ENCODE results near the gene TTLL10. TPM values are rescaled to one million over a fixed set of nuclear protein-coding genes. Genes with fewer than 3 reads are reported as not detected.
"Not testable (repeated sequence)": the region's sequence is repeated elsewhere in the genome, so short reads cannot be mapped to it uniquely, and the experiment has no call there.

TTLL10 gene
- total RNA-seq, 4 donors from 2014 or later: not detected

DNA sequence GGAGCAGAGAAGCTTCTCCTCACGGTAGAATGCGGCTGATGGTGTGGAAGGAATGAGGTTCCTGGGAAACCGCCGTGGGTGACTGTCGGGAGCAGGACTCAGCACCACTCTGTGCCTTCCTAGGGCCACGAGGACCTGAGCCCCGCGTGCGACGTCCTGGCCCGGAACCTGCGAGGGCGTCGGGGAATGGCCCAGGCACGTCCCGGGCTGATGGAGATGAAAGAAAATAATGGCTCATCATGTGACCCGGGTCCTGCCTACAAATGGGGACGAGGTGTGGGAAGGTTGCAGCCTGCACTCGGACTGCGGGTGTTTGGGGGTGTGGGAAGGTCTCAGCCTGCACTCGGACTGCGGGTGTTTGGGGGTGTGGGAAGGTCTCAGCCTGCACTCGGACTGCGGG is 25.1 kb upstream of the TTLL10 start:
- no peak for TF ChIP-seq CTCF (IDR thresholded peaks at IDR 0.05)
- no peak for TF ChIP-seq EP300 (IDR thresholded peaks at IDR 0.05)
- no peak for TF ChIP-seq POLR2A (IDR thresholded peaks at IDR 0.05)
- H3K27me3 ChIP-seq: peaks cover 0 to 23% of the 10 kb centered on the region in 2 donors
- no peaks in the 10 kb centered on the region for H3K36me3 ChIP-seq
- peaks cover 0 to 7% (median 0%) of the 10 kb centered on the region in 4 donors for H3K9me3 ChIP-seq
- H3K4me3 ChIP-seq: no peak overlapping the region
- H3K27ac ChIP-seq: no peak overlapping the region
- WGBS, 2 donors: 70 to 75% methylated on average over 24 of the region's 24 CpGs
- no peak for DNase-seq (ENCODE audit: low spot score in 2 of 2)
- peaks cover 0 to 10% (median 0%) of the 10 kb centered on the region in 4 donors for H3K4me1 ChIP-seq

- no peak overlapping the region for H3K27ac ChIP-seq
- DNase-seq (ENCODE audit: low spot score in 2 of 2): no peak
- no peak for TF ChIP-seq EP300 (IDR thresholded peaks at IDR 0.05)
- no peak for TF ChIP-seq POLR2A (IDR thresholded peaks at IDR 0.05)
- TF ChIP-seq CTCF (IDR thresholded peaks at IDR 0.05): no peak
- peaks cover 0 to 7% (median 0%) of the 10 kb centered on the region in 4 donors for H3K9me3 ChIP-seq
- H3K36me3 ChIP-seq: no peaks in the 10 kb centered on the region
- peaks cover 0 to 21% of the 10 kb centered on the region in 2 donors for H3K27me3 ChIP-seq
- H3K4me1 ChIP-seq: peaks cover 0 to 4% (median 0%) of the 10 kb centered on the region in 4 donors
- WGBS, 2 donors: 78 to 79% methylated on average over 15 of the region's 15 CpGs
- H3K4me3 ChIP-seq: no peak overlapping the region
Measured at GRCh38 chr1:1149416-1149815, 24.3 kb upstream of the TTLL10 start.

DNA sequence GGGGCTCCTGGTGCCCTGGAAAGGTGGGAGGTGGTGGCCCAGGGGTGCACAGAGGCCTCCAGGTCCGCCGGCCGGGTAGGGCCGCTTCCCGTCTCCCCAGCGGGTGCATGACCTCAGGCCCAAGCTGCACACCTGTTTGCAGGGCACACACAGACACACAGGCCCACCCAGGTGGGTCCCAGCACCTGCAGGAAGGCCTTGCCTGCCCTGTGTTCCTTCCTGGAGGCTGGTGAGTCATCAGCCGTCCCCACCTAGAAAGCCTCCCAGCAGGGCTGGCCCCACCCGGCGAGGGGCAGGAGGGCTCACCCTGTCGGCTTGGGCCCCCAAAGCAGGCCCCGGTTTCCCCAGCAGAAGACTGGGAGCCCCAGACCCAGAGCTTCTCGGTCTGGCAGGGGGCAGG is 23.6 kb upstream of the TTLL10 start:
- no peaks in the 10 kb centered on the region for H3K36me3 ChIP-seq
- H3K27me3 ChIP-seq: peaks cover 0 to 14% of the 10 kb centered on the region in 2 donors
- WGBS, 2 donors: no CpG with 5 or more reads among the region's 12 CpGs
- H3K27ac ChIP-seq: no peak overlapping the region
- DNase-seq (ENCODE audit: low spot score in 2 of 2): no peak
- no peak overlapping the region for H3K4me3 ChIP-seq
- H3K9me3 ChIP-seq: peaks cover 0 to 7% (median 0%) of the 10 kb centered on the region in 4 donors
- TF ChIP-seq CTCF (IDR thresholded peaks at IDR 0.05): no peak
- no peak for TF ChIP-seq EP300 (IDR thresholded peaks at IDR 0.05)
- no peak for TF ChIP-seq POLR2A (IDR thresholded peaks at IDR 0.05)
- H3K4me1 ChIP-seq: no peaks in the 10 kb centered on the region

DNA sequence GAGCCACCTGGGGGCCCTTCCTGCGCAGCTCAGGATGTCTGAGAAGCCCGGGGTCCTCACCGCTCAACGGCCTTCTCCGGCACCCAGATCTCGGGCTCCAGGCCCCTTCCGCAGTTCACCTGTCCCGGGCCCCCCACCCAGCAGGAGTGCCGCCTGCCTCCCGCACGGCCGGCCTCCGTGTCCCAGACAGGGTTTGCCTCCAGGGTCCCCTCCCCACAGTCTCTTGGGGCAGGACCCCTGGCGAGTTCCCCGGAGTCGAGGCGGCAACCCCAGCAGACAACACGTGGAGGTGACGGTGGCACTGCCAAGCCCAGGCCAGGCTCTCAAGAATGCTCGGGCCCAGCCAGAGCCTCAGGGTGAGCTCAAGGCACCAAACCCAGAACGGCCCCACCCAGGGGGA is 22.4 kb upstream of the TTLL10 start:
- H3K4me1 ChIP-seq: peaks cover 0 to 2% (median 0%) of the 10 kb centered on the region in 4 donors
- no peak for TF ChIP-seq POLR2A (IDR thresholded peaks at IDR 0.05)
- no peak for TF ChIP-seq EP300 (IDR thresholded peaks at IDR 0.05)
- TF ChIP-seq CTCF (IDR thresholded peaks at IDR 0.05): no peak
- no peak overlapping the region for H3K27ac ChIP-seq
- peaks cover 0 to 7% (median 0%) of the 10 kb centered on the region in 4 donors for H3K9me3 ChIP-seq
- H3K4me3 ChIP-seq: no peak overlapping the region
- H3K36me3 ChIP-seq: no peaks in the 10 kb centered on the region
- peaks cover 0 to 6% of the 10 kb centered on the region in 2 donors for H3K27me3 ChIP-seq
- no peak for DNase-seq (ENCODE audit: low spot score in 2 of 2)
- 94 to 95% methylated on average over 13 to 21 of the region's 21 CpGs for WGBS, 2 donors

DNA sequence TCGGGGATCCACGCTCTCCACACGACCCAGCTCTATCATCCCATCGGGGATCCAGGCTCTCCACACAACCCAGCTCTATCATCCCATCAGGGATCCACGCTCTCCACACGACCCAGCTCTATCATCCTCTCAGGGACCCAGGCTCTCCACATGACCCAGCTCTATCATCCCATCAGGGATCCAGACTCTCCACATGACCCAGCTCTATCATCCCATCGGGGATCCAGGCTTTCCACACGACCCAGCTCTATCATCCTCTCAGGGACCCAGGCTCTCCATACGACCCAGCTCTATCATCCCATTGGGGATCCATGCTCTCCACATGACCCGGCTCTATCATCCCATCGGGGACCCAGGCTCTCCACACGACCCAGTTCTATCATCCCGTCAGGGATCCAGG is 21.2 kb upstream of the TTLL10 start:
- WGBS, 2 donors: 92 to 96% methylated on average over 13 of the region's 13 CpGs
- H3K9me3 ChIP-seq; H3K27ac ChIP-seq; H3K27me3 ChIP-seq; DNase-seq (ENCODE audit: low spot score in 2 of 2); H3K4me3 ChIP-seq; H3K36me3 ChIP-seq; H3K4me1 ChIP-seq: not testable (repeated sequence)

GRCh38 chr1:1153215-1153614 is 20.5 kb upstream of the TTLL10 start:
- H3K4me1 ChIP-seq: peaks cover 0 to 15% (median 5%) of the 10 kb centered on the region in 4 donors
- not testable (repeated sequence) for H3K4me3 ChIP-seq; DNase-seq (ENCODE audit: low spot score in 2 of 2); H3K36me3 ChIP-seq; H3K9me3 ChIP-seq; H3K27ac ChIP-seq; H3K27me3 ChIP-seq
- 90 to 92% methylated on average over 14 of the region's 14 CpGs for WGBS, 2 donors

Measured in tibial nerve (tissue), 4 donors.